Adipose tissue (tissue), 3 donors: Measurements from ENCODE around the gene NAV2. TPM values are rescaled to one million over a fixed set of nuclear protein-coding genes. Genes with fewer than 3 reads are reported as not detected.
"Not testable (repeated sequence)": the region's sequence is repeated elsewhere in the genome, so short reads cannot be mapped to it uniquely, and the experiment has no call there.

Experiments
- H3K27ac ChIP-seq: one replicate; pipeline ENCODE4 v1.5.1; 2013; ENCODE audit warnings: low read depth, low read length
- WGBS, 3 donors: extraction: QIAGEN DNeasy Blood & Tissue Kit; methylation state at CpG; one replicate each; pipeline ENCODE4 v1.1.7; 2013; 5-methylcytosine and 5-hydroxymethylcytosine counted together
- polyA plus RNA-seq, 3 donors: library from polyadenylated mRNA; stranded (reverse); fragments of 200-250 nt; gene quantifications; one replicate each; pipeline ENCODE4 v1.2.3, GENCODE V29; 2013
- donor health status: healthy with polysubstance abuse.
- donor health status: Bipolar disorder and iron deficiency.
- donor health status: healthy.

The NAV2 gene
- polyA plus RNA-seq, 3 donors = 3.9 to 5.1 (median 4.8) TPM

- WGBS, 3 donors = 46 to 72% (median 61%) methylated on average over 7 of the region's 7 CpGs
Measured at GRCh38 chr11:19955660-19956059, 243.0 kb downstream of the NAV2 start.

GRCh38 chr11:19956228-19956627, 243.6 kb downstream of the NAV2 start:
- 41 to 68% (median 66%) methylated on average over 4 of the region's 4 CpGs for WGBS, 3 donors
- no peak overlapping the region for H3K27ac ChIP-seq

More at GRCh38 chr11:19955660-19956059, 243.0 kb downstream of the NAV2 start:
- H3K27ac ChIP-seq = no peak overlapping the region

DNA sequence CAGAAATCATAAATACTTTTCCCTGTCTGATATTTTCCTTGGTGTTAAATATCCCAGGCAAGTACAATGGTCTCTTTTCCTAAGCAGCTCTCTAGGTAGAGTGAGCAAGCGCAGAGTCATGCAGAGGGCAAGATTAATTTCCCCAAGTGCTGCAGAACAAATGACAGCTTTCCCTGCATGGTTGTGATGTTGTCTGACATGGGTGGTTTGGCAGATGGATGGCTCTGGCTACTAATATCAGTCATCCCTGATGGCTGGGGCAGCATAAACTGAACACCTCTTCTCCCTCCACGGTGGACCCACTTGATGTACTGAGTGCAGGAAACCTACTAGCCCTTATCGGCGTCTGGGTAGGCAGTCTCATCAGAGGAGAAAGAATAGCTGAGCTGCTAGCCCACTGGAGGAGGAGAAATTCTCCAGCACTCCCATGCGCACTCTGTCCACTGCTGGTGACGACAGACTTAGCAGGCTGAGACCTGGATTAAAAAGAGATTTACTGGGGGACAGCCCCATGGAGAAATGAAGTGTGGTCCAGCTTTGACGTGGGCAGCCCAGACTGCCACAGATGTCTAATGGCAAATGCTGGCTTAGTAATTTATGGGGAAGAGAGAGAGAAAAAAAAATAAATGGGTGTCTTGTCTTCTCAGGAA, 244.8 kb downstream of the NAV2 start:
- H3K27ac ChIP-seq = no peak overlapping the region

GRCh38 chr11:19958204-19958603, 245.6 kb downstream of the NAV2 start:
- no peak overlapping the region for H3K27ac ChIP-seq
- 74 to 84% (median 76%) methylated on average over 3 of the region's 3 CpGs for WGBS, 3 donors

More for the DNA sequence above, 244.8 kb downstream of the NAV2 start:
- WGBS, 3 donors = 91 to 95% (median 94%) methylated on average over 7 of the region's 7 CpGs

DNA sequence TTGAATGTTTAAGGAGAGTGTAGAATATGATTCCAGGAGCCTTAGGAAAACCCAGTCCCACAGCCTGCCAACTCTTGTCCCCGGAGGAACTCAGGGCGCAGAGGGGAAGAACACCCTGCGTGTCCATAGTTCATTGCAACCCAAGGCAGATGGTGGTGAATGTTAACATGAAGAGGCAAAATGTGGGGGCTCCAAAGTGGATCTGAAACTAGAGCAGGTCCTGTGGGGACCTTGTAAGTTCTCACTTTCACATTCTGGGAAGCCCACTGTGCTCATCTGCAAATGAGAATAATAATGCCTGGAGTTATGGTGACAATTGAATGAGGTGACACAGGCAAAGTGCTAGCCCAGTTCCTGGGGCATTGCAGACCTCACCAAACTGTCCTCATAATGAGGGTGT, 246.6 kb downstream of the NAV2 start:
- 94 to 100% (median 96%) methylated on average over 3 of the region's 3 CpGs for WGBS, 3 donors

DNA sequence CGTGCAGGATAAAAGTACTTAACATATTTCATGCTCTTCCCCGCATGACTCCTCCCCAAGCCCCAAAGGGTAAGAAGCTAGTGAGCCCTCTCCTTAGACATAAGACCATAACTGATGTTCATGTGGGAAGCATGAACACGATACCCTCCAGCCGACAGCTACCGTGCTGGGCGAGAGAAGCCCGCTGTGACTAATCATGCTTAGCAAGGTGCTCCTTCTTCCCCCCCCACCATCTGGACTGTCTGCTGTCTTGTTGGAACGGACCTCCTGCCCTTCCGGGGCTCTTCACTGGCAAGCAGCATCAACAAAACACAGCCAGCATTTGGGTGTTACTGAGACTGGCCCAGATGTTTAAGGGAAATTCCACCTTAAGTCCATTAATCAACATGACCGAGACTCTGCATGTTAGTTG, 247.0 kb downstream of the NAV2 start:
- 80 to 90% (median 89%) methylated on average over 10 of the region's 10 CpGs for WGBS, 3 donors

More for the DNA sequence above, 246.6 kb downstream of the NAV2 start:
- no peak overlapping the region for H3K27ac ChIP-seq

DNA sequence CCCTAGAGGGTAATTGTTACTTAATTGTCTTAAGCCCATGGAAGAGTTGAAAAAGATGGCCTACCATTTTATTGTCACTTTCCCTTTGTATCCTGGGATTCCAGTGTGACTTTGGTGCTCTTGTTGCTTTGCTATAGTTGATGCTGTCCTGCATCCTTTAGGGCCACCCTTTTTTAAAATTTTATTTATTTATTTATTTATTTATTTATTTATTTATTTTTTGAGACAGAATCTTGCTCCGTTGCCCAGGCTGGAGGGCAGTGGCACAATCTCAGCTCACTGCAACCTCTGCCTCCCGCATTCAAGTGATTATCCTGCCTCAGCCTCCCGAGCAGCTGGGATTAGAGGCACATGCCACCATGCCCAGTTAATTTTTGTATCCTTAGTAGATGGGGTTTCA, 247.8 kb downstream of the NAV2 start:
- 97 to 98% (median 98%) methylated on average over 3 of the region's 3 CpGs for WGBS, 3 donors
- H3K27ac ChIP-seq = not testable (repeated sequence)

More for the DNA sequence above, 247.0 kb downstream of the NAV2 start:
- H3K27ac ChIP-seq = no peak overlapping the region

GRCh38 chr11:19961225-19961624, 248.6 kb downstream of the NAV2 start:
- WGBS, 3 donors = 81 to 84% (median 83%) methylated on average over 4 of the region's 4 CpGs
- no peak overlapping the region for H3K27ac ChIP-seq

GRCh38 chr11:19962053-19962800, 249.6 kb downstream of the NAV2 start:
- H3K27ac ChIP-seq = no peak overlapping the region
- 94 to 97% (median 95%) methylated on average over 4 of the region's 4 CpGs for WGBS, 3 donors

DNA sequence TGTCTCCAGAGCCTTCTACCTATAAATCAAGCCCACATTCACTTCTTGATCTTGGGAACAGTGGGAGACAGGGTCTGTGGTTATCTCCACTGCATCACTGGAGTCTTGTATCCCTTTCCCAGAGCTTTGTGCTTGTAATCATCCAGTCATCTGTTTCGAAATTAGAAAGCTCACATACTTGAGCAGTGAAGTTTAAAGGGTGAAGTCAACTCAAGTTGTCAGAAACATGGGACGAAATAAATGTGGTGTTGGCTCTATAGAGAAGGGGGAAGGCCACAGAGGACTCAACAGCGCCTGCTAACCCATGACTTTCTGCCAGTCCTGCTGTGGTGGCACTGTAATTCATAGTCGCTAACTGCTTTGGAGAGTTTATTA, 250.2 kb downstream of the NAV2 start:
- WGBS, 3 donors = 80 to 93% (median 88%) methylated on average over 4 of the region's 4 CpGs
- H3K27ac ChIP-seq = no peak overlapping the region

DNA sequence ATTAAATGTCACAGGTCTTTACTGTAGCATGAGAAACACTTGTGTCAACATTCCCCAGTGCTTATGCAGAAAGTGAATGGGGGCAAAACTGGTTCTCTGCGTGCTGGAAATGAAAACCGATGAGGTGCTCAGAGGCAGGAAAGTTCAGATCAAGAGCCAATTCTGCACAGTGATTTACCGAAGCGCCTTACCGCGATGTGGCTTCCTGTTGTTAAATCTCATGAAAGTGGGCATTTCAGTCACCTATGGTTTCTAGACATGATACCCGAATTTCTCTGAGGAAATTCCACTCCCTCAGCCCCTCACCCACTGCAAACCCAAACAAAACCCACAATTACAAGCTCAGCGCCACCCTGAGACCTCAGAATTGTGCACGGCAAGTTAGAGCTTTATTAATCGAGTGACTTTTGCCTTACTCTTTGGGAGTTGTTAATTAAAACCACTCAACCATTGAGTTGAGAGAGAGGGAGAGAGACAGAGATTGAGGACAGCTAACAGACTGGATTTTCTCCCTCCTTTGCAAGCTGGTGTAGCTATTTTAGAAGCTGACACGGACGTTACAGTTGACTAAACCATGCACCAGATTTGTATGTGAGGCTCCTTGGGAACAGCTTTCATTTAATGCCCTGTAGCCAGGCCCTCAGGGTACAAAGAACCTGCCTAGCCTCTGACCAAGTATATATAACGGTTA, 251.2 kb downstream of the NAV2 start:
- 79 to 82% (median 82%) methylated on average over 13 of the region's 13 CpGs for WGBS, 3 donors
- H3K27ac ChIP-seq = no peak overlapping the region

DNA sequence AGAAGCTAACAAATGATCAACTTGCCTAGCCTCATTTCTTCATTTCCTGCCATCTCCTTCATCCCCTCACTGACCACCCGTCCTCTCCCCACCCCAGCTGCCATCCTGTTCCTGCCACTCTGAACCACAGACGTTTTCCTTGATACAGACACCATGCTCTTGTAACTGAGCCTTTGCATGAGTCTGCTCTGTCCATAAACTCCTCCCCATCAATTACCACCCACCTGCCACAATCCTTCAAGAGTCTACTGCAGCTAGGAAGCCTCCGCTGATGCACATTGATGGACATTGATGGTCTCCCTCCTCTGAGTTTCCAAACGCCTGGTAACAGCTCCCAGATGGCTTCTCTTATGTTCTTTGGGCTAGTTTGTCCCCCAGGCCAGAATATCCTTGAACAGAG, 253.8 kb downstream of the NAV2 start:
- H3K27ac ChIP-seq = no peak overlapping the region
- WGBS, 3 donors = 77 to 90% (median 81%) methylated on average over 4 of the region's 4 CpGs

DNA sequence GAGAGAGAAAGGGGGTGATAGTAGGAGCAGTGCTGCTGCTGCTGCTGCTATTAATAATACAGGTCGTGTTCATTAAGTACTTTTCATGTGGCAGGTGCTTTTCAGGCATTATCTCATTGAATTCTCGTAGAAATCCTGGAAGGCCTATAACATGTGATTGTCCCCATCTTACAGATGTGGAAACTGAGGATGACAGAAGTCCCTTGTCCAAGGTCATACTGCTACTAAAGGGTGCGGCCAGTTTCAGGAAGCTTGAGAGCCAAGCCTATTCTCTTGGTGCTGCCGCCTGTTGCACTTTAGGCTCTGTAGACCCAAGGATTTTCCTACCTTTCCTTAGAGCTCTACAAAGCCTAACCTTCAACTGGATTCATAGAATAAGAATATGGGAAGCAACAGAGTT, 254.3 kb downstream of the NAV2 start:
- H3K27ac ChIP-seq = no peak overlapping the region
- 94 to 99% (median 94%) methylated on average over 4 of the region's 4 CpGs for WGBS, 3 donors

DNA sequence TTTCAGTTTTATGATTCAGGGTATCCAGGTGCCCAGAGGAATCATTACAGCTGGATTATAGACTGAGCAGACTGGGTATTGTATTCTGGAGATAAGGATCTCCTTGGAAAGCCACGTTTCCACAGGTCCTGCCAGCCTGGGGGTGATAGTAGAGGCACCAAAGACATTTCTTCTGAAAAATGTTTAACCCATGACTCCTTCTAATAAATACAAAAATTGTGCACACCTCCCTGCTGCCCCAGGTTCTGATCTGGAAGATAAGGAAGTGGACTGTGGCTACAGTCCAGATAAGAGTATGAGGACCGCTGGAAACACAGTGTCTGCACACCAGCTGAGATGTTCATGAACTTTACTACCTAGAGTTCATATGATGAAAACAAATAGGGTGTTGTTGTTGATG, 255.2 kb downstream of the NAV2 start:
- 52 to 66% (median 58%) methylated on average over 2 of the region's 2 CpGs for WGBS, 3 donors
- no peak overlapping the region for H3K27ac ChIP-seq

- WGBS, 3 donors = 91 to 97% (median 92%) methylated on average over 5 of the region's 5 CpGs
- H3K27ac ChIP-seq = no peak overlapping the region
Measured at GRCh38 chr11:19968860-19969259, 256.2 kb downstream of the NAV2 start.

DNA sequence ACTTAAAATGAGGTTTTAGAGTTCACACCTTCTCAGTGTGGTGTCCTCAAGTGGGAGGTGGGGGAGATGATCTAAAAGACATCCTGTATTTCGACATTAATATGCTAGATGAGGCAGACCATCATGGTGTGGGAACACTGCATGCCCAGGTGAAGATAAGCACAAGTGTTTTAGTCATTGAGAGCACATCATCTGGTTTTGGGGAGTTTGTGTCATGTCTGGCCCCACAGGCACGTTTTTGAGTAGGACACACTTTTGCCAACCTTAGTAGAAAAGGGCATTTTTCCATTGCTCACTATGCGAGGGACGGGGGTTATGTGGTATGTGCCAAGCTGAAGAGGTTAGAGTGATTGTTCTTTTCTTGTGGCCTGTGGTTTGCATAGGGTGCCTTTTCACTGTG, 258.3 kb downstream of the NAV2 start:
- WGBS, 3 donors = 84 to 89% (median 88%) methylated on average over 4 of the region's 4 CpGs
- H3K27ac ChIP-seq = no peak overlapping the region

- 23 to 41% (median 37%) methylated on average over 2 of the region's 2 CpGs for WGBS, 3 donors
Measured at GRCh38 chr11:19972091-19972490, 259.5 kb downstream of the NAV2 start.

DNA sequence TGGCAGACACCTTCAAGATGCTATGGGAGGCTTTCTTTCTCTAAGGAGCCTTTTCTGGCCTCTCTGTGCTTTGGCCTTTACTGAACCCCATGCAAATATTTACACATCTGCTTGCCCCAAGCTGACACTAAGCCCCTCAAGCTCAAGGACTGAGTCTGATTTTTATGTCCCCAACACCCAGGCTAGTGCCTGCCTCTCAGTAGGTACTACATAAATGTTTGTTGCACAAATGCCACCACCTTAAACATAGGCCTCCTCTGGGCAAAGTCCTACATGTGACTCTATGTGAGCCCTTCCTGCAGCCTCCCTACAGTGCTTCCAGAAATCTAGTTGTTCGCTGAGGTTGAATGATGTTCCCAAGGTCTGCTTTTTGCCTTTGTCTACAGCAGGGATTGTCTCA, 260.0 kb downstream of the NAV2 start:
- H3K27ac ChIP-seq = no peak overlapping the region
- WGBS, 3 donors = 64 to 91% (median 88%) methylated on average over 1 of the region's 1 CpG

More at GRCh38 chr11:19972091-19972490, 259.5 kb downstream of the NAV2 start:
- no peak overlapping the region for H3K27ac ChIP-seq

DNA sequence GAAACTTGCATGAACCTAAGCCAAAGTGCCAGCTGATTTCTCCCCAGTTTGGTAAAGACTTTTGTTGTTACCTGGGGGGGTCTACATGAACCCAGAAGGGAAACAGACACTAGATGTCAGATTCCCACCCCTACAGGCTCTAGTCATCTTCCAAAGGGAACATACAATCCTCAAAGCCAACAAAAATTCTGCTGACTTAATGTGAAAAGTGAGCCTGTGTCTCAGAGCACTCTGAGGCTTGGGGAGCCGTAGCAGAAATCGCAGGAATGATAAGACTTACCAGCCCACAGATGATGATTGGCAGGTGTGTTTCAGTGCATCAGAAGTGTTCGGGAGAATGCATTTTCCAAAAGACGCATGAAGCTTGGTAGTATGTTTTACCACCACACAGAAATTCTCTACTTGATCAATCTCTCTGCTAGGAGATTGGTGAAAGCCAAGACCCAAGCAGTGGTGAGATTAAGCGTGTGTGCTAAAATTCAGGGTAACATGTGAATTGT, 260.5 kb downstream of the NAV2 start:
- WGBS, 3 donors = 81 to 97% (median 95%) methylated on average over 5 of the region's 5 CpGs
- H3K27ac ChIP-seq = no peak overlapping the region
